CD14-positive monocyte (primary cell): ENCODE results near the gene TPM1. TPM values are rescaled to one million over a fixed set of nuclear protein-coding genes. Genes with fewer than 3 reads are reported as not detected.

Source experiments
- DNase-seq, 3 donors: peaks; one replicate each; pipeline ENCODE4 v3.0.0-alpha.2; 2011 to 2022
- H2AFZ ChIP-seq: 2 replicates; pipeline ENCODE4 v1.6.0; 2012; ENCODE audit warnings: mild to moderate bottlenecking, low read depth, low read length, inconsistent platforms; ENCODE audit not compliant: insufficient read depth, poor library complexity, severe bottlenecking
- H3K27ac ChIP-seq, 2 donors: 1 replicate in 1 of 2; 2 replicates in 1 of 2; pipeline ENCODE4 v1.5.1; 2012 to 2013; ENCODE audit warnings: low read length in 2 of 2, control low read depth in 1 of 2, inconsistent platforms in 1 of 2, low read depth in 1 of 2, mild to moderate bottlenecking in 1 of 2
- H3K27me3 ChIP-seq, 2 donors: one replicate each; pipeline versions ENCODE4 v1.6.0 to v1.6.1; 2011 to 2013; ENCODE audit warnings: low read length in 2 of 2; ENCODE audit not compliant: control insufficient read depth in 2 of 2, insufficient read depth in 2 of 2
- H3K36me3 ChIP-seq, 2 donors: replicated peaks in 1 of 2; 1 replicate in 1 of 2; 2 replicates in 1 of 2; pipeline versions ENCODE4 v1.5.1 to v1.6.1; 2012 to 2013; ENCODE audit warnings: low read length in 2 of 2, control low read depth in 1 of 2, inconsistent platforms in 1 of 2, mild to moderate bottlenecking in 1 of 2; ENCODE audit not compliant: insufficient read depth in 2 of 2, control insufficient read depth in 1 of 2
- H3K4me1 ChIP-seq, 2 donors: 1 replicate in 1 of 2; 2 replicates in 1 of 2; pipeline versions ENCODE4 v1.5.1 to v1.6.1; 2012 to 2013; ENCODE audit warnings: low read length in 2 of 2, control low read depth in 1 of 2, inconsistent platforms in 1 of 2, mild to moderate bottlenecking in 1 of 2, moderate library complexity in 1 of 2; ENCODE audit not compliant: insufficient read depth in 2 of 2, control insufficient read depth in 1 of 2
- H3K4me2 ChIP-seq: replicated peaks from 2 replicates; pipeline ENCODE3; 2012; ENCODE audit warnings: low read length, moderate library complexity, mild to moderate bottlenecking; ENCODE audit not compliant: poor library complexity, severe bottlenecking; ENCODE audit errors: extremely low read depth
- H3K4me3 ChIP-seq, 3 experiments: fragments of 200-600 bp in 1 of 3; sonication (generic) in 1 of 3; replicated peaks in 1 of 3; 1 replicate in 2 of 3; 2 replicates in 1 of 3; pipeline ENCODE4 v1.5.1; 2011 to 2013; ENCODE audit warnings: low read length in 3 of 3, mild to moderate bottlenecking in 3 of 3, control low read depth in 2 of 3, low read depth in 2 of 3, inconsistent platforms in 1 of 3, moderate library complexity in 1 of 3
- H3K79me2 ChIP-seq: 2 replicates; pipeline ENCODE4 v1.6.0; 2012; ENCODE audit warnings: mild to moderate bottlenecking, control low read depth, inconsistent platforms, low read length, moderate library complexity; ENCODE audit not compliant: insufficient read depth
- H3K9ac ChIP-seq: 2 replicates; pipeline ENCODE4 v1.6.0; 2017; ENCODE audit warnings: low read length, mild to moderate bottlenecking; ENCODE audit not compliant: insufficient read depth, poor library complexity, severe bottlenecking
- H3K9me3 ChIP-seq, 2 donors: replicated peaks in 1 of 2; 1 replicate in 1 of 2; 2 replicates in 1 of 2; pipeline versions ENCODE4 v1.5.1 to v1.6.1; 2012 to 2013; ENCODE audit warnings: low read length in 2 of 2, control low read depth in 1 of 2; ENCODE audit not compliant: control insufficient read depth in 1 of 2, insufficient read depth in 1 of 2
- H4K20me1 ChIP-seq: 2 replicates; pipeline ENCODE4 v1.6.0; 2012; ENCODE audit warnings: mild to moderate bottlenecking, low read length, control low read depth, moderate library complexity; ENCODE audit not compliant: insufficient read depth
- H3K27ac Mint-ChIP-seq, 7 donors: one replicate each; pipeline ENCODE4 v1.8.0; 2020; ENCODE audit warnings: mild to moderate bottlenecking in 7 of 7, mixed read lengths in 7 of 7, moderate library complexity in 6 of 7, inconsistent platforms in 2 of 7
- H3K27me3 Mint-ChIP-seq, 3 donors: one replicate each; pipeline ENCODE4 v1.8.0; 2021 to 2022; ENCODE audit warnings: low read depth in 3 of 3, mild to moderate bottlenecking in 3 of 3, mixed read lengths in 3 of 3, moderate library complexity in 3 of 3, inconsistent platforms in 1 of 3
- H3K36me3 Mint-ChIP-seq, 2 donors: one replicate each; pipeline ENCODE4 v1.8.0; 2020; ENCODE audit warnings: mixed read lengths in 2 of 2, inconsistent platforms in 1 of 2, mild to moderate bottlenecking in 1 of 2
- H3K4me1 Mint-ChIP-seq: one replicate; pipeline ENCODE4 v1.8.0; 2020; ENCODE audit warnings: mild to moderate bottlenecking, mixed read lengths
- H3K4me3 Mint-ChIP-seq, 2 donors: one replicate each; pipeline ENCODE4 v1.8.0; 2020; ENCODE audit warnings: mild to moderate bottlenecking in 2 of 2, mixed read lengths in 2 of 2, moderate library complexity in 1 of 2
- H3K9me3 Mint-ChIP-seq, 7 donors: one replicate each; pipeline ENCODE4 v1.8.0; 2020 to 2022; ENCODE audit warnings: mixed read lengths in 7 of 7, mild to moderate bottlenecking in 6 of 7, moderate library complexity in 6 of 7, inconsistent platforms in 2 of 7
- CTCF ChIP-seq: fragments of 200-600 bp; IDR thresholded peaks from one replicate; pipeline ENCODE4 v1.8.0; 2022; ENCODE audit warnings: antibody characterized with exemption, mild to moderate bottlenecking
- WGBS: methylation state at CpG from one replicate; pipeline ENCODE4 v1.1.5; 2013; ENCODE audit warnings: missing lambda C conversion rate; ENCODE audit not compliant: insufficient coverage; 5-methylcytosine and 5-hydroxymethylcytosine counted together
- intact Hi-C, 2 donors: fragments of 100-400 bp; cut with micrococcal nuclease; formaldehyde crosslinking; loops; one replicate each; pipeline versions ENCODE4 v1.15.0 to v1.15.1; 2023
- polyA plus RNA-seq, 3 donors: library from polyadenylated mRNA; depleted of rRNA in 1 of 3; unstranded in 2 of 3; stranded (reverse) in 1 of 3; fragments of 300-500 nt in 2 of 3; fragments of >200 nt in 1 of 3; fragmentation: Illumina TruSeq in 2 of 3; gene quantifications; 1 replicate in 2 of 3; 2 replicates in 1 of 3; pipeline ENCODE4 v1.2.3, GENCODE V29; 2012 to 2021

TPM1 gene
- polyA plus RNA-seq, 3 donors = 11.7 to 15.9 (median 11.9) TPM

- Mint-ChIP-seq H3K9me3 (no peaks in the 10 kb centered on the region), H3K27me3 (peaks cover 0 to 12% (median 4%) of the 10 kb centered on the region in 3 donors), H3K36me3 (peaks cover 8 to 20% of the 10 kb centered on the region in 2 donors), H3K27ac (no peak overlapping the region), H3K4me3 (no peak overlapping the region), H3K4me1 (peaks cover 9% of the 10 kb centered on the region)
- Histone ChIP-seq H3K36me3 (no peaks in the 10 kb centered on the region), H3K9ac (no peak overlapping the region), H4K20me1 (no peaks in the 10 kb centered on the region), H3K4me1 (no peaks in the 10 kb centered on the region), H3K27ac (no peak overlapping the region), H3K27me3 (no peaks in the 10 kb centered on the region), H3K9me3 (no peaks in the 10 kb centered on the region), H3K79me2 (no peaks in the 10 kb centered on the region), H3K4me3 (no peak overlapping the region), H3K4me2 (no peak overlapping the region), H2AFZ (no peak overlapping the region)
- DNase-seq = no peak
- no CpG with 5 or more reads among the region's 6 CpGs for WGBS
- intact Hi-C loops = no loop called here
- TF ChIP-seq CTCF = no peak
Observed at GRCh38 chr15:63070681-63071129, 28.2 kb downstream of the TPM1 start.

GRCh38 chr15:63071288-63071909 lies 28.9 kb downstream of the TPM1 start:
- peaks cover 9% of the 10 kb centered on the region for H3K4me1 Mint-ChIP-seq
- Histone ChIP-seq H3K79me2 (no peaks in the 10 kb centered on the region), H4K20me1 (no peaks in the 10 kb centered on the region), H3K27me3 (no peaks in the 10 kb centered on the region), H3K4me3 (no peak overlapping the region), H2AFZ (no peak overlapping the region), H3K4me2 (no peak overlapping the region), H3K36me3 (no peaks in the 10 kb centered on the region), H3K4me1 (no peaks in the 10 kb centered on the region), H3K27ac (no peak overlapping the region), H3K9me3 (no peaks in the 10 kb centered on the region), H3K9ac (no peak overlapping the region)
- H3K27ac Mint-ChIP-seq = no peak overlapping the region
- WGBS = 90% methylated on average over 2 of the region's 8 CpGs
- intact Hi-C loops = no loop called here
- no peak for TF ChIP-seq CTCF
- H3K9me3 Mint-ChIP-seq = no peaks in the 10 kb centered on the region
- no peak for DNase-seq
- H3K27me3 Mint-ChIP-seq = peaks cover 0 to 11% (median 4%) of the 10 kb centered on the region in 3 donors
- H3K36me3 Mint-ChIP-seq = peaks cover 6 to 19% of the 10 kb centered on the region in 2 donors
- H3K4me3 Mint-ChIP-seq = no peak overlapping the region
